Stimulated activated CD8-positive, alpha-beta memory T cell treated with anti-CD3 and anti-CD28 coated beads, Interleukin-4, amount 100 ng/mL, for 4 hours (primary cell): ENCODE results near the gene OR51M1.
"Not testable (repeated sequence)": the region's sequence is repeated elsewhere in the genome, so short reads cannot be mapped to it uniquely, and the experiment has no call there.

Experiments used
- DNase-seq, 2 donors: peaks; one replicate each; pipeline ENCODE4 v3.0.0-alpha.2; 2020; ENCODE audit warnings: low read depth in 2 of 2, low spot score in 1 of 2

Gene OR51M1, protein sequence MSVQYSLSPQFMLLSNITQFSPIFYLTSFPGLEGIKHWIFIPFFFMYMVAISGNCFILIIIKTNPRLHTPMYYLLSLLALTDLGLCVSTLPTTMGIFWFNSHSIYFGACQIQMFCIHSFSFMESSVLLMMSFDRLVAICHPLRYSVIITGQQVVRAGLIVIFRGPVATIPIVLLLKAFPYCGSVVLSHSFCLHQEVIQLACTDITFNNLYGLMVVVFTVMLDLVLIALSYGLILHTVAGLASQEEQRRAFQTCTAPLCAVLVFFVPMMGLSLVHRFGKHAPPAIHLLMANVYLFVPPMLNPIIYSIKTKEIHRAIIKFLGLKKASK

GRCh38 chr11:5383576-5383975 is at the start of gene OR51M1:
Gene OR51M1, plus strand, starts transcription at chr11:5383812. Its CDS starts 5,587 bp downstream, at chr11:5389399.
- DNase-seq = no peak

DNA sequence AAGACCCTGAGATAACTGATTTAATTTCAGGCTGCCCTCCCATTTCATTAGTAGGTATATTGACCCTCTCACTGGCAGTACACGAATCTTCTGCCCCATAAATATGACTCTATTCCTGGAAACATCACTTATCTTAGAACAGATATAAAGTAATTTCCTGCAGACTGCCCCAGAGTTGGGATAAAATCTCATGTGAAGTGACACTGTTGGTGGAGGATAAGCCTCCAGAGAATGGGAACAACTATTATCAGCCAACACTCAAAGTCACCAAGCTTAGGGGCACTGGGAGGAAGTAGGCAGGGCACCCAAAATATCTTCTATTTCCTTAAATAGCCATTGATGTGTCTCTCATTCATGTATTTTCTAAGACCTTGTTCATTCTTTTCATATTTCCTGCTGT is 48.4 kb upstream of the OR51M1 start:
- DNase-seq = no peak

DNA sequence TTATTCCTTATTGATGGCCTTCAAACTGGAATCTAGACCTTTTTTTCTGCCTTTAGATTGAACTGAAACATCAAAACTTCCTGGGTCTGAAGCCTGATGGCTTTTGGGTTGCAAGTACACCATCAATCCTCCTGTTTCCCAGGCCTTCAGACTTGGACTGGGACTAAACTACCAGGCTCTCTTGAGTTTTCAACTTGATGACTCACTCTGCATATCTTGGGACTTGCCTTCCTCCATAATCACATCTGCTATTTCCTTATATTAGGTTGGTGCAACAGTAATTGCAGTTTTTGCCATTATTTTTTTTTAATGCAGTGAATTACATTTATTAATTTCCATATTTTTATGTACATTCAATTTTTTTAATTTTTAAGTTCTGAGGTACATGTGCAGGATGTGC is 47.3 kb upstream of the OR51M1 start:
- DNase-seq = no peak

DNA sequence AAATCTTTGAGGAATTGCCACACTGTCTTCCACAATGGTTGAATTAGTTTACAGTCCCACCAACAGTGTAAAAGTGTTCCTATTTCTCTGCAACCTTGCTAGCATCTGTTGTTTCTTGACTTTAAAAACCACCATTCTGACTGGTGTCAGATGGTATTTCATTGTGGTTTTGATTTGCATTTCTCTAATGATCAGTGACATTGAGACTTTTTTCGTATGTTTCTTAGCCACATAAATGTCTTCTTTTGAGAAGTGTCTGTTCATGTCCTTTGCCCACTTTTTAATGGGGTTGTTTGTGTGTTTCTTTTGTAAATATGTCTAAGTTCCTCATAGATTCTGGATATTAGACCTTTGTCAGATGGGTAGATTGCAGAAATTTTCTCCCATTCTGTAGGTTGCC is 46.4 kb upstream of the OR51M1 start:
- not testable (repeated sequence) for DNase-seq

- DNase-seq = no peak
These were observed 43.8 kb upstream of the OR51M1 start for GRCh38 chr11:5339771-5340322.

GRCh38 chr11:5343474-5344335 is 39.9 kb upstream of the OR51M1 start, which contains the start of gene OR51B5:
Gene OR51B5, minus strand, starts transcription at chr11:5343524. Its CDS starts 0 bp downstream, at chr11:5343524.
- DNase-seq = no peak

- DNase-seq = no peak
These were observed 37.8 kb upstream of the OR51M1 start for GRCh38 chr11:5345831-5346230.

- DNase-seq = no peak
These were observed 34.9 kb upstream of the OR51M1 start for GRCh38 chr11:5348551-5349194.

DNA sequence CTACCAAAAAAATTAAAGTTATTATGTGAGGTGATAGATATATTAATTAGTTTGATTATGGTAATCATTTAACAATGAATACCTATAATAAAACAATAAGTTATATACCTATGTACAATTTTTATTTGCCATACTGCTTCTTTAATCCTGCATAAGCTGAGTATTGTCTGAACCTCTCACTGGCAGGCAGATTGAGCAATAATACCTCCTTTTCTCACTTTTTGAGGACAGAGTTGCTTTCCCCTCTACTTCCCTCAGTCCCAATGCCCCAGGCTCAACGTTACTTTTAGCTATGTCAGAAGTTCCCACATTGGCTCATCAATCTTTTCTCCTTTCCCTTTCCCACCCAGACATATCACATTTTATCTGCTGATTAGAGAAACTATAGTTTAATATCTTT is 34.1 kb upstream of the OR51M1 start:
- no peak for DNase-seq

DNA sequence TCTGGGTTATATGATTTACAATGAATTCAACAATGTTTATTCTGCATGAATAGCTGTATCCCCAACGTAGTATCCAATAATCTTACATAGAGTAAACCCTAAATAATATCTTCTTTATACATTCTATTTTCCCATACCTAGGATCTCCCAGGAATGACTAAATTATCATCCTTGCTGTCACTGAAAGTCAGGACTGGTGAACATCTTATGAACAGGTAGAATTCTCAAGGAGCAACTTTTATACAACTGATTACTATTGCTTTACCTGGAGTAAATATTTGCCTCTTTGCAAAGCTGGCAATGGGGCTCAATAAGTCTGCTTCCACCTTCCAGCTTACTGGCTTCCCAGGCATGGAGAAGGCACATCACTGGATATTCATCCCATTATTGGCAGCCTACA is 32.4 kb upstream of the OR51M1 start, which contains the start of gene OR51B6:
Gene OR51B6 (plus strand): TSS at position 301 of the 400 bp plus-strand sequence. CDS start 0 bp downstream, at position 301.
- no peak for DNase-seq

DNA sequence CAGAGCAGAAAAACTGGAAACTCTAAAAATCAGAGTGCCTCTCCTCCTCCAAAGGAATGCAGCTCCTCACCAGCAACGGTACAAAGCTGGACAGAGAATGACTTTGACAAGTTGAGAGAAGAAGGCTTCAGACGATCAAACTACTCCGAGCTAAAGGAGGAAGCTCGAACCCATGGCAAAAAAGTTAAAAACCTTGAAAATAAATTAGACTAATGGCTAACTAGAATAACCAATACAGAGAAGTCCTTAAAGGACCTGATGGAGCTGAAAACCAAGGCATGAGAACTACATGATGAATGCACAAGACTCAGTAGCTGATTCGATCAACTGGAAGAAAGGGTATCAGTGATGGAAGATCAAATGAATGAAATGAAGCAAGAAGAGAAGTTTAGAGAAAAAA is 27.6 kb upstream of the OR51M1 start:
- DNase-seq = not testable (repeated sequence)

- DNase-seq = no peak
These were observed 21.5 kb upstream of the OR51M1 start for GRCh38 chr11:5362017-5362625.

GRCh38 chr11:5363679-5364078 is 19.9 kb upstream of the OR51M1 start:
- no peak for DNase-seq

GRCh38 chr11:5364214-5364613 is 19.4 kb upstream of the OR51M1 start:
- DNase-seq = no peak

DNA sequence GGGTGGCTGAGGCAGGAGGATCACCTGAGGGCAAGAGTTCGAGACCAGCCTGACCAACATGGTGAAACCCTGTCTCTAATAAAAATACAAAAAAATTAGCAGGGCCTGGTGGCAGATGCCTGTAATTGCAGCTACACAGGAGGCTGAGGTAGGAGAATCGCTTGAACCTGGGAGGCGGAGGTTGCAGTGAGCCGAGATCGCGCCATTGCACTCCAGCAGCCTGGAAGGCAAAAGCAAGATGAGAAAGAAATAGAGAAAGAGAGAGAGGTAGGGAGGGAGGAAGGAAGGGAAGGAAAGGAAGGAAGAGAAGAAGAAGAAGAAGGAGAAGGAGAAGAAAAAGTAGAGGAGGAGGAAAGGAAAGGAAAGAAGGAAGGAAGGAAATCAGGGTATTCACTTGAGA is 17.2 kb upstream of the OR51M1 start:
- not testable (repeated sequence) for DNase-seq

DNA sequence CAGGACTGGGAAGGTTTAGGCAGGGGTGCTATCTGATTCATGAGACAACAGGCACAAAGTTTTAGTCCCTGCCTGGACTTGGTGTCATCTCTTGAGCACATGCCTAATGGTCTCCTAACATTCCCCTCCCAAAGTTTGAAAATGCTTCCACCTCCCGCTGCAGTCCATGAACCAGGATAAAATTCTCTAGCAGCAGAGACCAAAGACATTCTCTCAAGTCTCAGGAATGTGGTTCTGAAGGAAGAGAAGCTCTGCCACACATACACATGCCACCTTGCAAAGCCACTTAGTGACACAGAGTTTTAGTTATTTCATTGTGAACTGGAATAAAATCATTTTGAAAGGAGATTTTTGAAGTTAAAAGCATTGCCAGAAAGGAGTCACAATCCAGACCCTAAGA is 16.8 kb upstream of the OR51M1 start:
- DNase-seq = no peak

DNA sequence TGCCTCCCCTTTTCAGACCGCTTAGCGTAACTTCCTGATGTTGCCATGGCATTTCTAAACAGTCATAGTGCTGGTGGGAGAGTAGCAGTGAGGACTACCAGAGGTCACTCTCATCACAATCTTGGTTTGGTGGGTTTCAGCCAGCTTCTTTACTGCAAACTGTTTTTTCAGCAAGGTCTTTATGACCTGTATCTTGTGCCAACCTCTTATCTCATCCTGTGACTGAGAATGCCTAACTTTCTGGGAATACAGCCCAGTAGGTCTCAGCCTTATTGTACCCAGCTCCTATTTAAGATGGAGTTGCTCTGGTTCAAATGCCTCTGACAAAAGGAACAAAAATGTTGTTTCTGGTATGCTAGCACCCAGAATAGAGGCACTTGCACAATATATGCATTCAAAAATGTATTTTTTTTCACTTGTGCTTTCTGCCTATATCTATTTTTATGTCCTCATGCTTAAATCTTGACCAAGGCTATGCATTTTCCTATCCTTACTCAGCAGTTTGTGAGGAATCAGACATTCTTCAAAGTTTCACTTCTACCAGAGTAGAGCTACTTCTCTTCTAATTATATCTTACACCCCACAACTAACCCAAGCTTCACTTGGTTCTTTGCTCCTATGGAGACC is 16.1 kb upstream of the OR51M1 start:
- no peak for DNase-seq

DNA sequence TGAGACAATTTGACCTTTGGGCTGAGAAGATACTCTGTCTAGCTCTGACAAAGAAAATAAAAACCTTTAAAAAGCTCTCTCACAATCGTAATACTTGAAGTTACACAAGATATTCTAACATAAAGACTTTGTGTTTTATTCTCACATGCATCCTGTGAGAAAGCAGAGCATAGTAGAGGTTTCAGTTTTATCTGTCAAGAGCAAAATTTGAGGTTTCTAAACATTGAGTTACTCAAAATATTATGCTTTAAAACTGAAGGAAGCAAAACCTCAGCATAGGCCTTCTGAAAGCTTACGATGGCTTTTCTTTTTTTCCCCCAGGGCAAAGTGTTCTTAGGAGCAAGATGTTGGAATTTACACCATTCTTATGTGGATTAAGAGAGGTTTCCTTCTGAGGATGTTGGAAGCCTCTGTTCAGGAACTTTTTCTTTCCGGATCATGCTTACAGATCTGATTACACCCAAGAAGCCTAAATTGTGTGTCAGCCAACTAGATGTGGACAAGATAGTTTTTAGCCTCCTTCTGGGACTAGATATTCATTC is 15.0 kb upstream of the OR51M1 start:
- DNase-seq = no peak

DNA sequence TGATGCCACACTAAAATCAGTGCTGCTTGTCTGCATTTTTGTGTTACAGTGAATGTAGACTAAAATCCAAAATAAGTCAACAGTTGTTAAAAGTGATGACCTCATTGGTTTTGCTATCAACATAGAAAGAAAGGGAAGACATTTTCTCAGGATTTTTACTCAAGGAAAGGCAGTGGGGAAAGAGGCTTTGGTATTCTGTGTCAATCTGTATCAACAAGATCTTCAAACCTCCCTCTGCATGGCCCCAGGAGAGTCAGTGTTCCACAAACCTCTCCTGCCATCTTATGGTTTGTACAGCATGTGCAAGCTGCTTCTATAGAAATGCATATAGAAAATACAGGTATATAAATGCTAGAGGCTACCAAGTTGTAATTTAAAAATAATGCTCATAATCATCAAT is 13.8 kb upstream of the OR51M1 start:
- no peak for DNase-seq

DNA sequence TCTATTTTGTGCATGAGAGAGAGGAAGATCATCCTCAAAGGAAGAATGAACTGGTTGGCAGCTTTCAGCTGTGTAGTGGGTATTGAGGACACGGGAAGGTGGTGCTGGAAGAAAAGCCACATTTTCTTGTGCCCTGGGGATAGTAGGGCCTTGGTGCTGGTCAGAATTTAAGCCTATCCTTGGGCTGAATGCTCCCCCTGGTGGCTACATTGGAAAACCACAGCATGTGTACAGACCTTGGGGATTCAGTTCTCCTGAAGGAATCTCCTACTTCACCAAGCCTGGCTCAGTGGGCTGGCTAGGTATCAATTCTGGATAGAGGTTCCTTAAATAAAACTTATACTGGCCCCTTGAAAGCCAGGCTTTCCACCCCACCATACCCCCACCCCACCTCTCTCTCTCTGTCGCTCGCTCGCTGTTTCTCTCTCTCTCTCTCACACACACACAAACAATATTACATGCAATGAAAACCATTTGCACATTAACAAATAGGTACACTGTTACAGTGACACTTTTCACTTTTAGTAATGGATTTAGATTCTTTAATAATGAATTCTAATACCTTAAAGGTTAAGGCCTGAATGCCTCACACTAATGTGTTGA is 2.8 kb upstream of the OR51M1 start:
- no peak for DNase-seq
